ENCODE measurements around the gene CTBP2.

Gene CTBP2

GRCh38 chr10:124997306-124997705 lies 163.1 kb downstream of the CTBP2 start:
- DNase-seq (ENCODE audit: low spot score) = peak; percentile 6
- no peak for TF ChIP-seq CTCF (IDR thresholded peaks at IDR 0.05; ENCODE audit: extremely low read depth, missing control alignments)

- TF ChIP-seq CTCF (IDR thresholded peaks at IDR 0.05; ENCODE audit: extremely low read depth, missing control alignments) = no peak
- DNase-seq (ENCODE audit: low spot score) = peak; percentile 6
Measured at GRCh38 chr10:124996854-124997215, 163.5 kb downstream of the CTBP2 start.

GRCh38 chr10:124996127-124996853 lies 164.1 kb downstream of the CTBP2 start:
- TF ChIP-seq CTCF (IDR thresholded peaks at IDR 0.05; ENCODE audit: extremely low read depth, missing control alignments) = no peak
- peak; percentile 11 for DNase-seq (ENCODE audit: low spot score)

- no peak for TF ChIP-seq CTCF (IDR thresholded peaks at IDR 0.05; ENCODE audit: extremely low read depth, missing control alignments)
- DNase-seq (ENCODE audit: low spot score) = peak; percentile 3
Measured at GRCh38 chr10:124995605-124996004, 164.8 kb downstream of the CTBP2 start.

GRCh38 chr10:124994573-124995473 lies 165.5 kb downstream of the CTBP2 start:
- no peak for TF ChIP-seq CTCF (IDR thresholded peaks at IDR 0.05; ENCODE audit: extremely low read depth, missing control alignments)
- DNase-seq (ENCODE audit: low spot score) = peak; percentile 4

- no peak for TF ChIP-seq CTCF (IDR thresholded peaks at IDR 0.05; ENCODE audit: extremely low read depth, missing control alignments)
- no peak for DNase-seq (ENCODE audit: low spot score)
Measured at GRCh38 chr10:124993736-124994451, 166.5 kb downstream of the CTBP2 start.

GRCh38 chr10:124993345-124993708 lies 167.0 kb downstream of the CTBP2 start:
- no peak for TF ChIP-seq CTCF (IDR thresholded peaks at IDR 0.05; ENCODE audit: extremely low read depth, missing control alignments)
- DNase-seq (ENCODE audit: low spot score) = no peak

Data from GM20000 (cell line).